ENCODE measurements around the gene MVD.

MVD gene

DNA sequence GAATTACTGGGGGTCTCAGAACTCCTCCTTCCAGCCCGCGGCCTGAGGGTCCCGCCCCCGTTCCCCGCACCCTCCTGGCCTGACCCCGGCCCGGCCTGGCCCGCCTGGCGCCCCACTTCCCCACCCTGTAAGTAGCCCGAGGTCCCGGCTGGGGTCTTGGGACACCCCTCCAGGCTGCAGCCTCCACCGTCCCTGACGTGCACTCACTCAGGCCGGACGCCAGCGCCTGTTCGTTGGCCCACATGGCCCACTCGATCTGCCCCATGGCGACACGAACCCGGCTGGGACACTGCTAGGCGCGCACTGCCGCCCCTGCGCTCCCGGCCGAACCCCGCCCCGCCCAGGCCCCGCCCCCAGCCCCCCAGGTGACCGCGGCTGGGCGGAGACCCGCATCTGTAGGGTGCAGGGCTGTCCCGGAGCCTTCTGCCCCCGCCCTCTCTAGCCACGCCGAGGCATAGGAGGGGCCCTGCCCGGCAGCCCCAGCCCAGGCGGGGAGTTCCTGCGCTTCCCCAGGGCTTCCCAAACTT is 12.1 kb downstream of the MVD start, which contains the start of gene CYBA:
Gene CYBA (minus strand): TSS at position 305 of the 527 bp plus-strand sequence. CDS start 40 bp downstream, at position 265.
- peak within 1 kb of the TSS; percentile 72 to 80 for H3K9ac ChIP-seq (ENCODE audit: low read depth in 1 of 2, low read length in 2 of 2)
- H3K27ac ChIP-seq (ENCODE audit: low read depth, low read length), result peak within 1 kb of the TSS; percentile 83
- no peaks in the 10 kb centered on the region for H3K9me3 ChIP-seq (ENCODE audit: control insufficient read depth in 1 of 2, low read length in 2 of 2)
- H3K36me3 ChIP-seq (ENCODE audit: control insufficient read depth in 1 of 2, insufficient read depth in 2 of 2, low read length in 2 of 2), result peaks cover 5 to 41% of the 10 kb centered on the region in 2 donors
- peaks cover 14 to 36% of the 10 kb centered on the region in 2 donors for H3K4me1 ChIP-seq (ENCODE audit: control insufficient read depth in 1 of 2, insufficient read depth in 2 of 2, low read length in 2 of 2)
- no peaks in the 10 kb centered on the region for H3K27me3 ChIP-seq (ENCODE audit: control insufficient read depth in 1 of 2, insufficient read depth in 2 of 2, low read length in 2 of 2)
- peak within 1 kb of the TSS; percentile 79 to 82 for H3K4me3 ChIP-seq (ENCODE audit: low read depth in 1 of 2, low read length in 2 of 2)

DNA sequence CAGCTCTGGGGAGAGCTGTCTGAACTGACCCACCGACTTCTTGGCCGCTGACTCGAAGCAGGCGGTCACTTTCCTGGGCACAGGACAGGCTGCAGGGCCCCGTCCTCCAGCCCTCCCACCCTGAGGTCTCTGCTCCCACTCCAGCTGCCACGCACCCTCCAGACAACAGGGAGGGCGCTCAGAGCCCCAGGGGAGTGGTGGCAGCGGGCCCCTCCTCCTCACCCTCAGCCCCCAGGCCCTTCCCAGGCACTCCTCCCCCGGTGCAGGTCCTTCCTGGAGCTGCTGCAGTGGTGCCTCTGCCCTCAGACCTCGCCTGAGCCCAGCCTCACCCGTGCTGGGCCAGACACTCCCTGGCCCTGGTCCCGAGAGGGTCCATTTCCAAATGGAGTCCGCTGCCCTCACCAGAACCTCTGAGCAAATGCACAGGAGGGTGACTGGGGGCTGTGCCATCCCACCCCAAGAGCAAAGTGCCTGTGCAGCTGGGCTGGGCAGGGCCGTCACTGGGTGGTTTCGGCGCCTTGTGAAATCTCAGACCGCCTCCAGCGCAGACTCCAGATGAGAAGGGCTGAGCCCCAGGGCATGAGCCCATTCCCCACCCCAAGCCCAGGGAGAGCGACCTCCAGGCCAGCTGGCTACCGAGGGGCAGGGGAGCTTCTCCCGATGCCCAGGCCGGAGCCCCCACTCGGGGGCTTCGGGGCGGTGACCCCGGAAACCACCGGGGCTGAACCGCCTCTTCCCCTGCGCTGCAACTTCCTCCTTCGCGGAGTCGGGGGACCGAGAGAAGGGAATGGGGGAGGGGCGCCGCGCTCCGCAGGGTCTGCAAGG is 12.8 kb downstream of the MVD start:
- Histone ChIP-seq H3K4me3 (ENCODE audit: low read depth in 1 of 2, low read length in 2 of 2) (peak overlapping the region; percentile 79 to 82), H3K9ac (ENCODE audit: low read depth in 1 of 2, low read length in 2 of 2) (peak overlapping the region; percentile 72 to 80)

DNA sequence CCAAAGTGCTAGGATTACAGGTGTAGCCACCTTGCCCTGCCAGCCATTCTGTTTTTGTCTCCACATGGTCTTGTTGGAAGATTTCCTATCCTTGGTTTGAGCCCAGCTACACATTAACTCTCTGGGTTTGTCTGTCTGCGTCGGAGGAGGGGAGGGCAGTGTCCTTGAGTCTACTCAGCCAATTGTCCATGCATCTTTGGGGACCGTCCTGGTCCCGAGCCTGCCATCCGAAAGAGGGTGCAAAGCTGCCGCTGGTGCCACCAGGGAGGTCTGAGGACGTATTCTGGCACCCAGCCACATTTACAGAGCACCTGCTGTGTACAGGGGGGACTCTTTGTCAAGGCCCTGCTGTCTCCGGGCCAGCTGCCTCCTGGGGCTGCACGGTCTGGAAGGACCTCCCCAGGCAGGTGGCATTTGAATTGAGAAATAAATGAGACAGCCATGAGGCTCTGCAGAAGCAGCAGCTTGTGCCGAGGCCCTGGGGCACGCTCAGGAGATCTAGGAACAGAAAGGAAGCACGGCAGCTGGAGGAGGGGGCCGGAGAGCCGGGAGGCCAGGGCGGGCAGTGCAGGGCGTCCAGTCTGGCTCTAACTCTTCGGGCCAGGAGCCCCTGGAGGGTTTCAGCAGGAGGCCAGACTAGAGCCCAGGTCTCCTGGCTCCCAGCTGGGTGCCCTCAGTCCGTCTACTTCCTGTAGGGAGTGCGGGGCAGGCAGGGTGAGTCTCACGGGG is 13.5 kb downstream of the MVD start:
- no peaks in the 10 kb centered on the region for H3K27me3 ChIP-seq (ENCODE audit: control insufficient read depth in 1 of 2, insufficient read depth in 2 of 2, low read length in 2 of 2)
- no peak overlapping the region for H3K27ac ChIP-seq (ENCODE audit: low read depth, low read length)
- H3K9me3 ChIP-seq (ENCODE audit: control insufficient read depth in 1 of 2, low read length in 2 of 2), result no peaks in the 10 kb centered on the region
- H3K4me3 ChIP-seq (ENCODE audit: low read depth in 1 of 2, low read length in 2 of 2), result peak overlapping the region; percentile 79 to 82
- peaks cover 14 to 36% of the 10 kb centered on the region in 2 donors for H3K4me1 ChIP-seq (ENCODE audit: control insufficient read depth in 1 of 2, insufficient read depth in 2 of 2, low read length in 2 of 2)
- H3K36me3 ChIP-seq (ENCODE audit: control insufficient read depth in 1 of 2, insufficient read depth in 2 of 2, low read length in 2 of 2), result peaks cover 6 to 27% of the 10 kb centered on the region in 2 donors
- peak overlapping the region; percentile 72 to 80 for H3K9ac ChIP-seq (ENCODE audit: low read depth in 1 of 2, low read length in 2 of 2)

More for the DNA sequence above, 12.8 kb downstream of the MVD start:
- Histone ChIP-seq H3K4me1 (ENCODE audit: control insufficient read depth in 1 of 2, insufficient read depth in 2 of 2, low read length in 2 of 2) (peaks cover 14 to 36% of the 10 kb centered on the region in 2 donors), H3K27ac (ENCODE audit: low read depth, low read length) (peak overlapping the region; percentile 56), H3K27me3 (ENCODE audit: control insufficient read depth in 1 of 2, insufficient read depth in 2 of 2, low read length in 2 of 2) (no peaks in the 10 kb centered on the region), H3K9me3 (ENCODE audit: control insufficient read depth in 1 of 2, low read length in 2 of 2) (no peaks in the 10 kb centered on the region), H3K36me3 (ENCODE audit: control insufficient read depth in 1 of 2, insufficient read depth in 2 of 2, low read length in 2 of 2) (peaks cover 4 to 35% of the 10 kb centered on the region in 2 donors)

DNA sequence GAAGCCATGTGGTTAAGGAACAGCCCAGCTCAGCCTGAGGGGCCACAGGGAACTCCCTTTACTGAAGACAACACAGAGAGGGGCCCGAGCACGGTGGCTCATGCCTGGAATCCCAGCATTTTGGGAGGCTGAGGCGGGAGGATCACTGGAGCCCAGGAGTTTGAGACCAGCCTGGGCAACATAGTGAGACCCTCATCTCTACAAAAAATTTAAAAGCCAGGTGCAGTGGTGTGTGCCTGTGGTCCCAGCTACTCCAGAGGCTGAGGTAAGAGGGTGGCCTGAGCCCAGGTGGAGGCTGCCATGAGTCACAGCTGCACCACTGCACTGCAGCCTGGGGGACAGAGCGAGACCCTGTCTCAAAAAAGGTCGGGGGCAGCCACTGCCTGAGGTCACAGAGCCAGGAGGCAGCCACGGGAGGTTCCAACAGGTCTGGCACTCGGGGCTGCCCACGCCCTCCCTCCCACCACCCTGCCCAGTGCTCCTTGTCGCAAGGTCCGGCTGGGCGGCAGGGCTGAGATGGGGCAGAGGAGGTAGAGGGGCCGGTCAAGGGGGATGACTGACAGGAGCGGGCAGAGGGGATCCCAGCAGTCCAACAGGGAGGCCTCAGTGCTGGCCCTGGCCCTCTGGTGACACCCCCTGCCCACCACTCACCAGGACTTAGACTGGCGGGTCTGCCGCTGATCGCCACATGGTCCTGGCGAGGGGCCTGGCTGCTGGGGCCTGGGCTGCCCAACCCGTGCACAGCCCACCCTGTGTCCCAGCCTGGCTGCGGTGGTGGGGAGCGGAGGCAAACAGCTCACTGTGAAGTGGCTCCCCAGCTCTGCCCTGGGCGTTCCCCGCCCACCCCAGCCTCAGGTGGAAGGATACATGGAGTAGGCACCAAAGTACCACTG is 15.5 kb downstream of the MVD start:
- Histone ChIP-seq H3K9me3 (ENCODE audit: control insufficient read depth in 1 of 2, low read length in 2 of 2) (no peaks in the 10 kb centered on the region), H3K36me3 (ENCODE audit: control insufficient read depth in 1 of 2, insufficient read depth in 2 of 2, low read length in 2 of 2) (peaks cover 8 to 14% of the 10 kb centered on the region in 2 donors), H3K27ac (ENCODE audit: low read depth, low read length) (no peak overlapping the region), H3K4me3 (ENCODE audit: low read depth in 1 of 2, low read length in 2 of 2) (no peak overlapping the region), H3K4me1 (ENCODE audit: control insufficient read depth in 1 of 2, insufficient read depth in 2 of 2, low read length in 2 of 2) (peaks cover 14 to 36% of the 10 kb centered on the region in 2 donors), H3K27me3 (ENCODE audit: control insufficient read depth in 1 of 2, insufficient read depth in 2 of 2, low read length in 2 of 2) (no peaks in the 10 kb centered on the region), H3K9ac (ENCODE audit: low read depth in 1 of 2, low read length in 2 of 2) (no peak overlapping the region)

DNA sequence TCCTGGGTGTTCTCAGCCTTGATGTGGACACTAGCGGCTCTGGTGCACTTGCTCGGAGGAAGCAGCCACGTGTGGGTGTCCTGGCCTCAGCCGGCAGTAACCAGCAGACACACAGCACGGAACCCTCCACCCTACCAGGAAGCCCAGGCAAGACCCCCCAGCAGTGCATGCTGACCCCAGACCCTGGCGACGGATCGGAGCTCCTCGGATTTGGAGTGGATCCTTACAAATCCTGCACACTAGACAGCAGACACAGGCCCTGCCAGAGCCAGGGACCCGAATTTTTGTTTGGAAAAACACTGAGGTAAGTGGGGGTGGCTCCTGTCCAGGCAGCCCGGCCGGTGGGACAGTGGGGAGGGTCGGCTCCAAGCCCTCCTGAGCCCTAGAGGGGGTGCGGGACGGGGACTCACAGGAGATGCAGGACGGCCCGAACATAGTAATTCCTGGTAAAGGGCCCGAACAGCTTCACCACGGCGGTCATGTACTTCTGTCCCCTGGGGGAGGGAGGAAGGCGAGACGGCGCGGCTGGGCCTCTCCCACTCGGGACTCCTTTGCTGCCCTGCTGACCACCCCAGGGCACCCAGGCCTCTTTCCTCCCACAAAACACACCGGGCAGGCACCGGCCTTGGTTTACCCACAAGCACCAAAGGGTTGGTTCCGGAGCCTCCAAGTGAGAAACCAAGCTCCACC is 16.4 kb downstream of the MVD start:
- H3K4me1 ChIP-seq (ENCODE audit: control insufficient read depth in 1 of 2, insufficient read depth in 2 of 2, low read length in 2 of 2), result peaks cover 12 to 28% of the 10 kb centered on the region in 2 donors
- H3K9ac ChIP-seq (ENCODE audit: low read depth in 1 of 2, low read length in 2 of 2), result no peak overlapping the region
- no peaks in the 10 kb centered on the region for H3K27me3 ChIP-seq (ENCODE audit: control insufficient read depth in 1 of 2, insufficient read depth in 2 of 2, low read length in 2 of 2)
- peaks cover 8 to 12% of the 10 kb centered on the region in 2 donors for H3K36me3 ChIP-seq (ENCODE audit: control insufficient read depth in 1 of 2, insufficient read depth in 2 of 2, low read length in 2 of 2)
- no peaks in the 10 kb centered on the region for H3K9me3 ChIP-seq (ENCODE audit: control insufficient read depth in 1 of 2, low read length in 2 of 2)
- H3K4me3 ChIP-seq (ENCODE audit: low read depth in 1 of 2, low read length in 2 of 2), result no peak overlapping the region
- H3K27ac ChIP-seq (ENCODE audit: low read depth, low read length), result no peak overlapping the region

DNA sequence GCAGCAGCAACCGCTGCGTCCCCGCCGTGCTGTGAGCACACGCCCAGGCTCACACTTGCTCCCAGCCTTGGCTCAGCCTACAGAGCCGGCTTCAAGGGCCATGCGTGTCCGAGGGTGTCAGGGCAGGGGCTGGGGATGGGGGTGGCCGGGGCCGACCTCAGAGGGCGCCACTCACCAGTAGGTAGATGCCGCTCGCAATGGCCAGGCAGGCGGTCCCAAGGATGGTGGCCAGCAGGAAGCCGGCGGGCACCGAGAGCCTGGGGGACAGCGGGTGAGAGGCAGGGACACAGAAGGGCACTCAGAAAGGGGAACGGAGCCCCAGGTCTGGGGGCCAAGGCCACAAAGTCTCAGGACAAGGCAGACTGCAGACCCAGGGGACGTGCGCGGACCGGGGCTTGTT is 16.9 kb downstream of the MVD start:
- peaks cover 0 to under 1% of the 10 kb centered on the region in 2 donors for H3K27me3 ChIP-seq (ENCODE audit: control insufficient read depth in 1 of 2, insufficient read depth in 2 of 2, low read length in 2 of 2)
- peaks cover 8 to 23% of the 10 kb centered on the region in 2 donors for H3K4me1 ChIP-seq (ENCODE audit: control insufficient read depth in 1 of 2, insufficient read depth in 2 of 2, low read length in 2 of 2)
- no peak overlapping the region for H3K27ac ChIP-seq (ENCODE audit: low read depth, low read length)
- H3K9ac ChIP-seq (ENCODE audit: low read depth in 1 of 2, low read length in 2 of 2), result no peak overlapping the region
- H3K9me3 ChIP-seq (ENCODE audit: control insufficient read depth in 1 of 2, low read length in 2 of 2), result no peaks in the 10 kb centered on the region
- no peak overlapping the region for H3K4me3 ChIP-seq (ENCODE audit: low read depth in 1 of 2, low read length in 2 of 2)
- peaks cover 8 to 12% of the 10 kb centered on the region in 2 donors for H3K36me3 ChIP-seq (ENCODE audit: control insufficient read depth in 1 of 2, insufficient read depth in 2 of 2, low read length in 2 of 2)

DNA sequence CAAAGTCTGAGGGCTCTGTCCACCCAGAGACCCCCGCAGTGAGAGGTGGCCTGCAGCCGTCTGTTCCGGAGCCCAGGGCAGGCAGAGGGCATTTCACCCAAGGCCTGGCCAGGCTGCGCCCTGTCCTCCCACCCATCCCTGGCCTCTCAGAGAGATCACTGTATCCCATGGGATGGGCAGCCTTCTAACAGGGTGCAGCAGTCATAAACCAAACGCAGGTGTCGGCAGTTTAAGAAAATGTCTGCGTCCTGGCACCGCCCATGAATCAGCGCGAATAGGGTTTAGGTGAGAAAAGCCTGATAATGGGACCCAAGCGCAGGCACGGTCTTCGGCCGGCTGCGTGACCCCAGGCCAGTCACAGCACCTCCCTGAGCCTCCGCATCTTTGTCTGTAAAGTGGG is 17.4 kb downstream of the MVD start:
- peaks cover under 1 to 6% of the 10 kb centered on the region in 2 donors for H3K27me3 ChIP-seq (ENCODE audit: control insufficient read depth in 1 of 2, insufficient read depth in 2 of 2, low read length in 2 of 2)
- peaks cover 8 to 12% of the 10 kb centered on the region in 2 donors for H3K36me3 ChIP-seq (ENCODE audit: control insufficient read depth in 1 of 2, insufficient read depth in 2 of 2, low read length in 2 of 2)
- no peaks in the 10 kb centered on the region for H3K9me3 ChIP-seq (ENCODE audit: control insufficient read depth in 1 of 2, low read length in 2 of 2)
- H3K9ac ChIP-seq (ENCODE audit: low read depth in 1 of 2, low read length in 2 of 2), result no peak overlapping the region
- no peak overlapping the region for H3K4me3 ChIP-seq (ENCODE audit: low read depth in 1 of 2, low read length in 2 of 2)
- H3K4me1 ChIP-seq (ENCODE audit: control insufficient read depth in 1 of 2, insufficient read depth in 2 of 2, low read length in 2 of 2), result peaks cover 8 to 23% of the 10 kb centered on the region in 2 donors
- H3K27ac ChIP-seq (ENCODE audit: low read depth, low read length), result no peak overlapping the region

DNA sequence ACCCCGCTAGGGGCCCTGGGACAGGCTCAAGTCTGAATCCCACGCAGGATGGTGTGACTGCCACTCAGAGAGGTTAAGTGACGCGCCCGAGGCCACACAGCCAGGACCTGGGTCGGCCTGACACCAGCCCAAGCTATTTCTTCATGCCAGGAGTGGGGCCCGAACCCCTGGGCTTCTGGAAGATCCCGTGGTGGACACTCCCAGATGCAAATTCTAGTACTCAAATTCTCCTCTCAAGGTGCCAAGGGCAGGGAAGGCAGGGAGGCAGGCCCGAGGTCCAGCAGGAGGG is 19.3 kb downstream of the MVD start:
- peaks cover 15 to 20% of the 10 kb centered on the region in 2 donors for H3K4me1 ChIP-seq (ENCODE audit: control insufficient read depth in 1 of 2, insufficient read depth in 2 of 2, low read length in 2 of 2)
- H3K4me3 ChIP-seq (ENCODE audit: low read depth in 1 of 2, low read length in 2 of 2), result no peak overlapping the region
- no peak overlapping the region for H3K9ac ChIP-seq (ENCODE audit: low read depth in 1 of 2, low read length in 2 of 2)
- no peak overlapping the region for H3K27ac ChIP-seq (ENCODE audit: low read depth, low read length)
- H3K27me3 ChIP-seq (ENCODE audit: control insufficient read depth in 1 of 2, insufficient read depth in 2 of 2, low read length in 2 of 2), result peaks cover 19 to 24% of the 10 kb centered on the region in 2 donors
- no peaks in the 10 kb centered on the region for H3K9me3 ChIP-seq (ENCODE audit: control insufficient read depth in 1 of 2, low read length in 2 of 2)
- H3K36me3 ChIP-seq (ENCODE audit: control insufficient read depth in 1 of 2, insufficient read depth in 2 of 2, low read length in 2 of 2), result peaks cover 7 to 8% of the 10 kb centered on the region in 2 donors

Measured in duodenal mucosa (tissue), 2 donors.